HG02852 (cell line): ENCODE data around the gene PELI2.

Source experiments
- ATAC-seq: cut with Tn5 transposase; IDR thresholded peaks from one replicate; pipeline ENCODE4 v1.9.1; 2021; ENCODE audit warnings: mild to moderate bottlenecking, moderate library complexity; ENCODE audit not compliant: unreplicated experiment

Gene PELI2

GRCh38 chr14:56284641-56285040, 166.4 kb downstream of the PELI2 start:
- no peak for ATAC-seq

- no peak for ATAC-seq
These were observed 170.9 kb downstream of the PELI2 start for GRCh38 chr14:56289155-56289554.

DNA sequence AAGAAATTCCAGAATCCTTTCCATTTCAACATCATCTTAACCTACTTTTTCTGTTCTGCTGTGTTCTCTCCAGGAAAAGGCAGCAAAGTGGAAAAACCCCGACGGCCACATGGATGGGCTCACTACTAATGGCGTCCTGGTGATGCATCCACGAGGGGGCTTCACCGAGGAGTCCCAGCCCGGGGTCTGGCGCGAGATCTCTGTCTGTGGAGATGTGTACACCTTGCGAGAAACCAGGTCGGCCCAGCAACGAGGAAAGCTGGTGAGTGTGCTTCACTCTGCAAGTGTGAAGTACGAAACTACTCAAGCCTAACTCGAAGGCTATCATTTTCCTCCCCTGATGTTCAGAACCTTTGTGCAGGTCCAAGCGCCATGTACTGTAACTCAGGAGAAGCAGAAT, 172.0 kb downstream of the PELI2 start:
- ATAC-seq = no peak

GRCh38 chr14:56292970-56293369, 174.8 kb downstream of the PELI2 start:
- no peak for ATAC-seq

DNA sequence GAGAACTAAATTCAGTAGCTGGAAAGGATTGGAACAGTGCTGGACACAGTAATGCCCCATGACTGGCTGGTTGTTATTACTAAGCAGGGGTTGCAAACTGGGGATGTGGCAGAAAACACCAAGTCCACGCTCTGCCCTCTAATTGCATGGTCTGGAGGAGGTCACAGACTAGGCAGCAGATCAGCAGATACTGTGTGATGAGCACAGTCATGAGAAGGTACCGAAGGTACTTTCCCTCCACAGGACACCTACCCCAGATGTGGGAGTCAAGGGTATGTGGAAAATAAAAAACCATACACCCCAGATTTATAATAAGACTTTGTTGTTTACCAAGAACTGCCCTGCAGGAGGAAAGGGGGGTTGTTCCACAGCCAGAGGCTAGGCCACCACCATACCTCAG, 175.3 kb downstream of the PELI2 start:
- ATAC-seq = no peak

- ATAC-seq = no peak
These were observed 175.9 kb downstream of the PELI2 start for GRCh38 chr14:56294128-56294527.

- no peak for ATAC-seq
These were observed 177.5 kb downstream of the PELI2 start for GRCh38 chr14:56295743-56296142.

- ATAC-seq = no peak
These were observed 179.2 kb downstream of the PELI2 start for GRCh38 chr14:56297449-56297848.

GRCh38 chr14:56299306-56299984, 181.2 kb downstream of the PELI2 start:
- no peak for ATAC-seq

DNA sequence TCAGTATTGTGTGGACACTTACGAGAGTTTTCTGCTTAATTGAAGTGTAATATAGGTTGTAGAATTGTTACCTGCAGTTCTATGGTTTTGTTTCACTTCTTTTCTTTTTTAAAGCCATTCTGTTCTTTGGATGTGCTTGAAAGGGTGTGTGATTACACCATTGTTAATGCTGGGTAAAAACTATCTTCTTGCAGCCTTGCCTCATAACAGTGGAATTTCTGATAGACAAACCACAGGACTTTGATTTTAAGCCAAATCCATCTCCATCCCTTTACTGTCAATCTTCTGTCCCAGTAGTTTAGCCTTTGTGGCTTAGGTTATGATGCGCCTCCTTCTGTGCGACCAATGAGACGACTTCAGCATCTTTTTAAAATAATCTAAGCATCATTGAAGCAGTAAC, 182.3 kb downstream of the PELI2 start:
- no peak for ATAC-seq

GRCh38 chr14:56304456-56304855, 186.2 kb downstream of the PELI2 start:
- ATAC-seq = no peak

- no peak for ATAC-seq
These were observed 191.0 kb downstream of the PELI2 start for GRCh38 chr14:56309198-56309597.

DNA sequence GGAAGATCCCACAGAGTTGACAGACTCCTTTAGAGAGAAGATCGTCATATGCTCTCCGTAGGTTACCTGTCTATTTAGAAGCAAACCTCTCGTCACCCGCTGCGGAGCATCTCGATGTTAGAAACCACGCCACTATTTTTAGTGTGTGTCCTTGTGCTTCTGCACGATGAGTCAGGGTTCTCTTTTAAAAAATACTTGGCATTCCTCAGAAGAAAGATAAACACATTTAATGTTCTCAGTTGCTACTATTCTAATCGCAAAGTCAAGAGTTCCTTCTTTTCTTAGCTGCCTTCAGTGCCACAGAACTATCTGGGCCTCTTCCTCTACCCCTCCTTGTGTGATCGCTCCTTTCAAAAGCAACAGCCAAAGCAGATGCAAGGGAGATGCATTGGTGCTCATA, 192.4 kb downstream of the PELI2 start:
- ATAC-seq = no peak

DNA sequence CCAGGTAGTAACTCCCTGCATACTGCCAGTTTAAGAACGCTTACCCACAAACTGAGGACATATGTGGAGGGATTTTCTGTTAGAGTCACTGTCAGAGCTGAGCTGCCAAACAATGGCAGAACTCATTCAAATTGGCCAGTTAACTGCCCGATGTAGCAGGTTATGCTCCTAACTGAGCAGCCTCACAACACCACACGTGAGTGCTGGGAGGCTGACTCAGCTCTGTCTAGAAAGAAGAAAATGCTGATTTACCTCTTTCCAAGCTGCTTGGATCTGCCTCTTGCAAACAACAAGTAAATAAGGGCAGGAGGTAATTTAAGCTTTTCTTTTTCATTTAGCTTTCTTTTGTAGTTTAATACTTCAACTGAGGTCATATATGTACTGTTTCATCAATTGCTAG, 195.6 kb downstream of the PELI2 start:
- ATAC-seq = no peak

GRCh38 chr14:56318393-56319115, 200.3 kb downstream of the PELI2 start:
- no peak for ATAC-seq

DNA sequence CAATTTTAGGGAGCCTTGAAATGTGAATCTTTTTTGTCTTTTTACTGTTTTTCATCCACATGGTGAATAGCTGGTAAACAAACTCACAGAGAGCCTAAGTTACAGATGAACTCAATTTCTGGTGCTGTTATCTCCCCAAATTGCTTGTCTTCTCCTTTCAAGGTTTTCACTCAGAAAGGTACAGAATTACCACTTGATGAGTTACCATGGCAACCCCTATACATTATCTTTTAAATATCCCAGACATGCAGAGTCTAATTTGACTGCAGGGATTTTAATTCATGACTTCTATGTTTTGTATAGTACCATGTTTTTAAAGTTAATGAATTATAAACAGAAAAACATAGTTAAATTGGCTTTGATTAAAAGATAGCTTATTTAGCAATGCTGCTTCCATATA, 203.7 kb downstream of the PELI2 start:
- ATAC-seq = no peak

DNA sequence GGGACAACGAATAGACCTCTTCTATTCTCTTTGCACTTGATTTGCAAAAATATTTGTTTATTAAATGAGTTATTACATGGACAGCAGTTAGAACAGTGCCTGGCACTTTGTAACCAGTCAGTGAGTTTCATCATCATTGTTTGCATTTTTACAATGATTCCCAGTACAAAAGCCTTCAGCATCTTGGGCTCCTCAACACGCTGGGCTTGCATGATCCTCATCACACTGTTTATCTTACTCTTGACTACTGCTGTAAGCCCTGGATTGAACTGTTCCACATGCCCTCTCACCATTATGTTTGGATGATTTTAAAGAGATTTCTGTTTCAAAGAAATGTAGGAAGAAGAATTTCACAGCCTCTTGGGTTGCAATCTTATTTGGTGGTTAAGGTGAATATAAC, 204.3 kb downstream of the PELI2 start:
- no peak for ATAC-seq

GRCh38 chr14:56324454-56324853, 206.2 kb downstream of the PELI2 start:
- no peak for ATAC-seq

GRCh38 chr14:56324856-56325699, 206.9 kb downstream of the PELI2 start:
- ATAC-seq = no peak

DNA sequence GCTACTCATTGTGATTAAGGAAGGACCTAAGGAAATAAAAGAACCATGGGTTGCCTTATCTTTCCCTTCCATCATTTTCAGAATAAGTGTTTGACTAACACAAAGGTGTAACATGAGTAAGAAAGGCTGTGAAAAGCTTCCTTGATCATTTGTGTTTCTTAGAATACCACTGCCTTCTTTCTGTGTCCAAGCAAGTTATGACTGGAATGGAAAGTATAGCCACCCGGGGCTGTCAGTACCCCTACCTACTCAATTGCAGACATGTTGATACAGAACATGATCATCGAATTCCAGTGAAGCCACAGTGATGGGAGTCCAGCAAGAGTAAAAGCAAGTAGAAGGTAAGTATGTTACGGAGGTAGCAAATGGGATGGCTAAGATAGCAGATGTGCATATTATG, 209.8 kb downstream of the PELI2 start:
- ATAC-seq = no peak

DNA sequence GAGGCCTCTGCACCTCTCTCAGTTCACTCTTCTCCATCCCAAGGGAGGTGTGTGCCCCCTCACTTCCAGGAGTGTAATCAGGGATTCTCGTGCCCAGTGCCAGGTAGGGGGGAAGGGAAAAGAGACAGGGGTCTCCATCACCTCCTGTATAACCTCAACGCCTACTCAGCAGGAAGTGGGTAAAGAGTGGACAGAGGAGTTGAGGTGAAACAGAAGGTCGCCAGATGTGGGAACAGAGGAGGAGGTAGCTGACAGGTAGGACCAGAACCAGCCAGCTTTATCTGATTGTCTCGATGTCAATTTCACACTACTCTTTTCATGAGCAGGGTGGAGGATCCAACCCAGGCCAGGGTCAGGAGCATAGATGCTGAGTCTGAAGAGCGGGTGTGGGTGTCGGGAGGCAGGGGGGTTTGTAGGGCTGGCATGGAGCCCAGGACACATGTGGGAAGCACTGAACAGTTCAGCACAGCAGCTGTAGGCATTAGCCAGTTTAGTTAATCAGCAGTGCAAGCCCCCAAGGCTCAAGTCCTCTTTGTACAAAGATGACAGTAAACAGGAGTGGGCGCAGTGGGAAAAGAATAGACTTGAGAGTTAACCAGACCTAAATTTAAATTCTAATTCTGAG, 213.5 kb downstream of the PELI2 start:
- no peak for ATAC-seq
